ENCODE results near the gene POU2F2.

Gene POU2F2

DNA sequence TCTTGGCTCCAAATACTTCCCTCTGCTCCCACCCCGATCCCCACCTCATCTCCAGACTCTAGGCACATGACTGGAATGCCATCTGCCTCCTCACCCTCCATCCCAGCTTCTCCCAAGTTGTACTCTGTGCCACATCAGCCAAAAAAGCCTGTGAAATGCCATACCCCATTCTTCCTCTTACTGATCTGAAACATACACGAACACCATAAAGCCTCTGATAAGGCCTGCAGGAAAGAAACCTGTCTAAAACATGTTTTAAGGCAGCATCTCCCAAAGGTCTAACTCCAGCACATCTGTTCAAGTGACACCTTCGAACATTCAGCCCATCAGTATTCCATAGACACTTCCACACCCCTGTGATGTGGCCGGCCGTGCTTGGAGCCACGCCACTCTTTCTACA is 67.8 kb downstream of the POU2F2 start:
- Histone ChIP-seq H3K9me3 (ENCODE audit: insufficient read depth, low read length, severe bottlenecking) (no peaks in the 10 kb centered on the region), H3K79me2 (ENCODE audit: insufficient read depth, low read length) (no peaks in the 10 kb centered on the region), H3K4me3 (ENCODE audit: low read depth in 1 of 2, low read length in 2 of 2) (no peak overlapping the region), H3K36me3 (ENCODE audit: insufficient read depth, low read length) (no peaks in the 10 kb centered on the region), H2AFZ (ENCODE audit: low read depth, low read length) (no peak overlapping the region), H3K27ac (ENCODE audit: low read length) (no peak overlapping the region), H3K9ac (ENCODE audit: low read depth, low read length) (no peak overlapping the region), H3K4me1 (ENCODE audit: insufficient read depth, low read length) (no peaks in the 10 kb centered on the region), H4K20me1 (ENCODE audit: insufficient read depth, low read length) (no peaks in the 10 kb centered on the region), H3K4me2 (ENCODE audit: insufficient read depth, low read length) (no peak overlapping the region), H3K27me3 (ENCODE audit: insufficient read depth, low read length, poor library complexity) (peaks cover 3% of the 10 kb centered on the region)
- DNase-seq, result no peak
- ATAC-seq (ENCODE audit: insufficient read depth, low read depth), result no peak
- no peak for TF ChIP-seq EZH2 (IDR thresholded peaks at IDR 0.05; ENCODE audit: borderline replicate concordance, low read depth, low read length, severe bottlenecking)
- TF ChIP-seq, protein P1, sequence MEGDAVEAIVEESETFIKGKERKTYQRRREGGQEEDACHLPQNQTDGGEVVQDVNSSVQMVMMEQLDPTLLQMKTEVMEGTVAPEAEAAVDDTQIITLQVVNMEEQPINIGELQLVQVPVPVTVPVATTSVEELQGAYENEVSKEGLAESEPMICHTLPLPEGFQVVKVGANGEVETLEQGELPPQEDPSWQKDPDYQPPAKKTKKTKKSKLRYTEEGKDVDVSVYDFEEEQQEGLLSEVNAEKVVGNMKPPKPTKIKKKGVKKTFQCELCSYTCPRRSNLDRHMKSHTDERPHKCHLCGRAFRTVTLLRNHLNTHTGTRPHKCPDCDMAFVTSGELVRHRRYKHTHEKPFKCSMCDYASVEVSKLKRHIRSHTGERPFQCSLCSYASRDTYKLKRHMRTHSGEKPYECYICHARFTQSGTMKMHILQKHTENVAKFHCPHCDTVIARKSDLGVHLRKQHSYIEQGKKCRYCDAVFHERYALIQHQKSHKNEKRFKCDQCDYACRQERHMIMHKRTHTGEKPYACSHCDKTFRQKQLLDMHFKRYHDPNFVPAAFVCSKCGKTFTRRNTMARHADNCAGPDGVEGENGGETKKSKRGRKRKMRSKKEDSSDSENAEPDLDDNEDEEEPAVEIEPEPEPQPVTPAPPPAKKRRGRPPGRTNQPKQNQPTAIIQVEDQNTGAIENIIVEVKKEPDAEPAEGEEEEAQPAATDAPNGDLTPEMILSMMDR (IDR thresholded peaks at IDR 0.05; ENCODE audit: borderline replicate concordance, extremely low read depth, low read length, poor library complexity, severe bottlenecking), result no peak

DNA sequence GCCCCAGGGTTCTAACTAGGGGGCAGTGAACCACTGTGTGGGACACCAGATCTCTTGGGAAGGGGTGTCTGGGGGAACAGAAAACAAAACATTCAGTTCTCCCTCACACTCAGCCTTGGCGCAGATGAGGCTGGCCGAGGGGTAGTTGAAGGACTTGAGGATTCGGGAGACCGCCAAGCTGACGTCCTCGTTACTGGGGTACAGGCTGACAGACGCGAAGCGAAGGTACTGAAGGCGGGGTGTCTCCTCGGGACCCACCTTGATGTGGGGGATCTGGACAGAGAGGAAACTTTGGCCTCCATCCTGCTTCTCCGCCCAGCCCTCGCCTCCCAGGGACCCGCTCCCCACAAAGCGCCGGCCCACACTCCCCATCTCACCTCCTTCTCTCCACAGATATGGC is 69.9 kb downstream of the POU2F2 start:
- Histone ChIP-seq H3K4me1 (ENCODE audit: insufficient read depth, low read length) (no peaks in the 10 kb centered on the region), H3K27me3 (ENCODE audit: insufficient read depth, low read length, poor library complexity) (peaks cover under 1% of the 10 kb centered on the region), H3K4me3 (ENCODE audit: low read depth in 1 of 2, low read length in 2 of 2) (no peak overlapping the region), H3K9me3 (ENCODE audit: insufficient read depth, low read length, severe bottlenecking) (no peaks in the 10 kb centered on the region), H3K36me3 (ENCODE audit: insufficient read depth, low read length) (no peaks in the 10 kb centered on the region), H3K4me2 (ENCODE audit: insufficient read depth, low read length) (no peak overlapping the region), H3K9ac (ENCODE audit: low read depth, low read length) (no peak overlapping the region), H3K79me2 (ENCODE audit: insufficient read depth, low read length) (no peaks in the 10 kb centered on the region), H4K20me1 (ENCODE audit: insufficient read depth, low read length) (no peaks in the 10 kb centered on the region), H2AFZ (ENCODE audit: low read depth, low read length) (no peak overlapping the region), H3K27ac (ENCODE audit: low read length) (no peak overlapping the region)
- TF ChIP-seq, protein P1 (IDR thresholded peaks at IDR 0.05; ENCODE audit: borderline replicate concordance, extremely low read depth, low read length, poor library complexity, severe bottlenecking), result no peak
- TF ChIP-seq EZH2 (IDR thresholded peaks at IDR 0.05; ENCODE audit: borderline replicate concordance, low read depth, low read length, severe bottlenecking), result no peak
- ATAC-seq (ENCODE audit: insufficient read depth, low read depth) (no peak), DNase-seq (no peak)

DNA sequence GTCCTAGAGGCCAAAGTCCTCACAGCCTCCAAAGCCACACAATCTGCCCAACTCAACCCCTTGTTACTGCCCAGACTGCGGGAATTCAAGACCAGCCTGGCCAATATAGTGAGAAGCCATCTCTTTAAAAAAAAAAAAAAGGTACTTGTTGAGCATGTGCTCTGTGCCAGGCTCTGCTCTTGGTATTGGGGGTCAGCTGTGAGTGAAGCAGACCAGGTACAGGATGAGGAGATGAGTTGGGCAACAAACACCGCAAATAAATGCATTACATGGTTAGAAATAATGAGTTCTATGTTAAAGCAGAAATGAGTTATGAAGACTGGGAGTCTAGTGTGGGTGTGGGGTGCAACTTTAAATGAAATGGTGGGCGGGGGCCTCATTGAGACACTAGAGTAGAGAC is 72.1 kb downstream of the POU2F2 start:
- no peak overlapping the region for H2AFZ ChIP-seq (ENCODE audit: low read depth, low read length)
- H3K9ac ChIP-seq (ENCODE audit: low read depth, low read length), result no peak overlapping the region
- H3K9me3 ChIP-seq (ENCODE audit: insufficient read depth, low read length, severe bottlenecking), result no peaks in the 10 kb centered on the region
- H3K4me3 ChIP-seq (ENCODE audit: low read depth in 1 of 2, low read length in 2 of 2), result no peak overlapping the region
- no peaks in the 10 kb centered on the region for H3K79me2 ChIP-seq (ENCODE audit: insufficient read depth, low read length)
- DNase-seq, result no peak
- no peak for ATAC-seq (ENCODE audit: insufficient read depth, low read depth)
- TF ChIP-seq, protein P1 (IDR thresholded peaks at IDR 0.05; ENCODE audit: borderline replicate concordance, extremely low read depth, low read length, poor library complexity, severe bottlenecking), result no peak
- no peak for TF ChIP-seq EZH2 (IDR thresholded peaks at IDR 0.05; ENCODE audit: borderline replicate concordance, low read depth, low read length, severe bottlenecking)
- no peaks in the 10 kb centered on the region for H3K27me3 ChIP-seq (ENCODE audit: insufficient read depth, low read length, poor library complexity)
- H4K20me1 ChIP-seq (ENCODE audit: insufficient read depth, low read length), result no peaks in the 10 kb centered on the region
- no peak overlapping the region for H3K27ac ChIP-seq (ENCODE audit: low read length)
- H3K4me2 ChIP-seq (ENCODE audit: insufficient read depth, low read length), result no peak overlapping the region
- no peaks in the 10 kb centered on the region for H3K36me3 ChIP-seq (ENCODE audit: insufficient read depth, low read length)
- no peaks in the 10 kb centered on the region for H3K4me1 ChIP-seq (ENCODE audit: insufficient read depth, low read length)

DNA sequence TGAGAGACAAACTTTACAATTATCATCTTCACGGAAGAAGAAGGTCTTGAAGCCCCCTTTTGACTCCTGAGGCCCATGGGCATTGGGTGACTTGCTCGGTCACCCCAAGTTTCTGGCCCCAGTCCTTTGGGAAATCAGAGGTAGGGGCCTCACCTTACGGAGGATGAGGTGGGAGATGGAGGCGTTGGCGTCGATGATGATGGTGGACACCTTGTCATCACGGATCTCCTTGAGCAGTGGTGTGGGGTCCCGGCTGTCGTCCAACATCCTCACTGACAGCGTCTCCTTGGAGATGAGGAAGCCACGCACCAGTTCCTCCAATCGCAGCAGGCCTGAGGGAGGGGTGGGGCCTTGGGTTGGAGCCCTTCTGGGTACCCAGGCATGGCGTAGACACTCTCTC is 73.0 kb downstream of the POU2F2 start:
- H3K36me3 ChIP-seq (ENCODE audit: insufficient read depth, low read length), result no peaks in the 10 kb centered on the region
- DNase-seq, result no peak
- H3K27me3 ChIP-seq (ENCODE audit: insufficient read depth, low read length, poor library complexity), result no peaks in the 10 kb centered on the region
- H3K4me1 ChIP-seq (ENCODE audit: insufficient read depth, low read length), result no peaks in the 10 kb centered on the region
- no peaks in the 10 kb centered on the region for H3K9me3 ChIP-seq (ENCODE audit: insufficient read depth, low read length, severe bottlenecking)
- no peaks in the 10 kb centered on the region for H4K20me1 ChIP-seq (ENCODE audit: insufficient read depth, low read length)
- no peak overlapping the region for H3K27ac ChIP-seq (ENCODE audit: low read length)
- TF ChIP-seq, protein P1 (IDR thresholded peaks at IDR 0.05; ENCODE audit: borderline replicate concordance, extremely low read depth, low read length, poor library complexity, severe bottlenecking), result no peak
- TF ChIP-seq EZH2 (IDR thresholded peaks at IDR 0.05; ENCODE audit: borderline replicate concordance, low read depth, low read length, severe bottlenecking), result no peak
- H3K4me3 ChIP-seq (ENCODE audit: low read depth in 1 of 2, low read length in 2 of 2), result no peak overlapping the region
- no peak overlapping the region for H3K4me2 ChIP-seq (ENCODE audit: insufficient read depth, low read length)
- H2AFZ ChIP-seq (ENCODE audit: low read depth, low read length), result no peak overlapping the region
- H3K79me2 ChIP-seq (ENCODE audit: insufficient read depth, low read length), result no peaks in the 10 kb centered on the region
- ATAC-seq (ENCODE audit: insufficient read depth, low read depth), result no peak
- no peak overlapping the region for H3K9ac ChIP-seq (ENCODE audit: low read depth, low read length)
